IPS-18a (cell line): ENCODE measurements around the gene TNPO1.
"Not testable (repeated sequence)": the region's sequence is repeated elsewhere in the genome, so short reads cannot be mapped to it uniquely, and the experiment has no call there.

Source experiments
- H3K27ac ChIP-seq: one replicate; pipeline ENCODE4 v1.5.1; 2013; ENCODE audit warnings: low read length
- H3K27me3 ChIP-seq: one replicate; pipeline ENCODE4 v1.6.1; 2013; ENCODE audit warnings: mild to moderate bottlenecking, low read length; ENCODE audit not compliant: control insufficient read depth, insufficient read depth
- H3K36me3 ChIP-seq: one replicate; pipeline ENCODE4 v1.6.1; 2013; ENCODE audit warnings: low read depth, low read length; ENCODE audit not compliant: control insufficient read depth
- H3K4me1 ChIP-seq: one replicate; pipeline ENCODE4 v1.6.1; 2013; ENCODE audit warnings: low read depth, low read length; ENCODE audit not compliant: control insufficient read depth
- H3K4me3 ChIP-seq: one replicate; pipeline ENCODE4 v1.5.1; 2013; ENCODE audit warnings: low read length
- H3K9ac ChIP-seq: one replicate; pipeline ENCODE4 v1.6.1; 2013; ENCODE audit warnings: mild to moderate bottlenecking, low read length, moderate library complexity
- H3K9me3 ChIP-seq: one replicate; pipeline ENCODE4 v1.6.1; 2013; ENCODE audit warnings: low read depth, low read length; ENCODE audit not compliant: control insufficient read depth

Gene TNPO1

DNA sequence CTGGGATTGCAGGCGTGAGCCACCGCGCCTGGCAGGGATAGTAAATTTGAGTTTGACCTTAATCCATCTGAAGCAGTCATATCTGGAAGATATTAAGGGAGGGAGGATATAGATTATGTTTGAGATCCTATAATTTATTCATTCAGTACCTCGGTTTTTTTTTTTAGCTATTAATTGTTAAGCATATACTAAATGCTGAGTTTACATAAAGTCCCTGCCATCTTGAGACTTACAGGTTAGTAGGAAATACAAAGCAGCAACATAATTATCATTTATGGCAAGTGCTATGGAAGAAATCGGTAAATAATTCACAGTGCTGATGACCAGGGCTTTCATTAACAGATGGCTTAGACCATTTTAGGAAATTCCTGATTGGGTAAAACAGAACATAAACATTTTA, 72.9 kb downstream of the TNPO1 start:
- Histone ChIP-seq H3K4me3 (no peak overlapping the region), H3K9ac (no peak overlapping the region), H3K9me3 (no peaks in the 10 kb centered on the region), H3K36me3 (peaks cover 91% of the 10 kb centered on the region), H3K4me1 (no peaks in the 10 kb centered on the region), H3K27ac (no peak overlapping the region), H3K27me3 (no peaks in the 10 kb centered on the region)

DNA sequence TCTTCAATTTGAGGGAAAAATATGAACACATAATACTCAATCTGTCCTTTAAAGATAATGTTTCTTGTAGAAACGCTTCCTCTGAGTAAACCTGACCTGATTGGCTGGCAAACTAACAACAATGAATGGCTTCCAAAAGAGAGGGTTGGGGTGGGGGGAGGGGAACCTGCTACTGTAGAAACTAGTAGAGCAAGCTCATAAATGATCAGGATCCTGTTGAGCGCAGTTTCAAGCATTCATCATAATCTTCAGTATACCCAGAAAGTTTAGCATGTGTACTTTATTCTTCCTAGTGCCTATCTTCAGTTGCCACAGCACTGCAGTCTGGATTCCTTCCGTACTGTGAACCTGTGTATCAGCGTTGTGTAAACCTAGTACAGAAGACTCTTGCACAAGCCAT, 76.4 kb downstream of the TNPO1 start:
- Histone ChIP-seq H3K27ac (no peak overlapping the region), H3K4me1 (no peaks in the 10 kb centered on the region), H3K27me3 (no peaks in the 10 kb centered on the region), H3K9ac (no peak overlapping the region), H3K36me3 (peaks cover 91% of the 10 kb centered on the region), H3K9me3 (no peaks in the 10 kb centered on the region), H3K4me3 (no peak overlapping the region)

GRCh38 chr5:72895758-72896157, 79.3 kb downstream of the TNPO1 start:
- H3K4me3 ChIP-seq: no peak overlapping the region
- no peak overlapping the region for H3K9ac ChIP-seq
- no peak overlapping the region for H3K27ac ChIP-seq
- no peaks in the 10 kb centered on the region for H3K4me1 ChIP-seq
- no peaks in the 10 kb centered on the region for H3K9me3 ChIP-seq
- peaks cover 93% of the 10 kb centered on the region for H3K36me3 ChIP-seq
- no peaks in the 10 kb centered on the region for H3K27me3 ChIP-seq

- no peaks in the 10 kb centered on the region for H3K27me3 ChIP-seq
- no peaks in the 10 kb centered on the region for H3K4me1 ChIP-seq
- H3K9me3 ChIP-seq: no peaks in the 10 kb centered on the region
- no peak overlapping the region for H3K27ac ChIP-seq
- no peak overlapping the region for H3K9ac ChIP-seq
- H3K4me3 ChIP-seq: no peak overlapping the region
- H3K36me3 ChIP-seq: peaks cover 78% of the 10 kb centered on the region
Measured at GRCh38 chr5:72906806-72907205, 90.3 kb downstream of the TNPO1 start.

- Histone ChIP-seq H3K4me1 (no peaks in the 10 kb centered on the region), H3K27ac (no peak overlapping the region), H3K4me3 (no peak overlapping the region), H3K9me3 (no peaks in the 10 kb centered on the region), H3K36me3 (peaks cover 59% of the 10 kb centered on the region), H3K9ac (no peak overlapping the region), H3K27me3 (no peaks in the 10 kb centered on the region)
Measured at GRCh38 chr5:72908664-72909063, 92.2 kb downstream of the TNPO1 start.

DNA sequence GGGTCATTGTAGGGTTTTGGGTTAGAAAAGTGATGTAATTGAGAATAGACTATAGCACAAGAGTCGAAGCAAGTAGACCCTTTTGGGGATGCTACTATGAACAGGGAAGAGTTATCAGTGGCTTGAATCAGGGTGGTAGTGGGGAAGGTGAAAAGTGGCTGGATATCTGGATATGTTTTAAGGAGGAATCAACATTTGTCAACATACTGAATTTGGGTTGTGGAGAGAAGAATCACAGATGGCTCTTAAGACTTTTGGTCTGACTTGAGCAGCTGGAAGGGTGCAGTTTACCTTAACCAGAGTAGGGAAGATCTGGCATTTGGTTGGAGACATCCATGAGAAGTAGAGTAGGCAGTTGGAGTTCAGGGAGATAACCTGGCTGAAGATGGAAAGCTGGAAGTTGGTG, 100.9 kb downstream of the TNPO1 start:
- no peaks in the 10 kb centered on the region for H3K36me3 ChIP-seq
- no peaks in the 10 kb centered on the region for H3K4me1 ChIP-seq
- no peaks in the 10 kb centered on the region for H3K27me3 ChIP-seq
- H3K27ac ChIP-seq: no peak overlapping the region
- no peaks in the 10 kb centered on the region for H3K9me3 ChIP-seq
- no peak overlapping the region for H3K4me3 ChIP-seq
- no peak overlapping the region for H3K9ac ChIP-seq

GRCh38 chr5:72920690-72921502, 104.4 kb downstream of the TNPO1 start:
- H3K9ac ChIP-seq: no peak overlapping the region
- H3K9me3 ChIP-seq: no peaks in the 10 kb centered on the region
- no peaks in the 10 kb centered on the region for H3K36me3 ChIP-seq
- H3K27me3 ChIP-seq: no peaks in the 10 kb centered on the region
- H3K4me3 ChIP-seq: no peak overlapping the region
- no peaks in the 10 kb centered on the region for H3K4me1 ChIP-seq
- H3K27ac ChIP-seq: no peak overlapping the region

DNA sequence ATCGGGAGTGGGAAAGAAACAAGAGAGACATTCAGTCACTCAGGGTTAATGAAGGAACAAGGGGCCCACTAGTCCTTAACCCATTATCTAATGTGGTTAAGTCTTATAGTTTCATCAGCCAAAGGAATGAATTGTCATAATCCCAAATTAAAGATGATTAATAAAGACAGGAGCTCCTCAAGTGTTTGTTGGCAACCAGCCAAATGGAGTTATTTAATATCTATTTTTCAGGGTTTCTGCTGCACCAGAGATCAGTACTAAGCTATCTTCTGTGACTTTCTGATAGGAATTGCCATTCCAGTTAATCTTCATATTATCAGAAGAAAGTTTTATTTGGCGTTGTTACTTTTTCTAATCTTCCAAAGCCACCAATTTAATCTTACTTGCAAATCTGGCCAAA, 105.4 kb downstream of the TNPO1 start:
- no peaks in the 10 kb centered on the region for H3K9me3 ChIP-seq
- H3K27ac ChIP-seq: no peak overlapping the region
- no peaks in the 10 kb centered on the region for H3K36me3 ChIP-seq
- no peaks in the 10 kb centered on the region for H3K27me3 ChIP-seq
- no peaks in the 10 kb centered on the region for H3K4me1 ChIP-seq
- no peak overlapping the region for H3K9ac ChIP-seq
- no peak overlapping the region for H3K4me3 ChIP-seq

DNA sequence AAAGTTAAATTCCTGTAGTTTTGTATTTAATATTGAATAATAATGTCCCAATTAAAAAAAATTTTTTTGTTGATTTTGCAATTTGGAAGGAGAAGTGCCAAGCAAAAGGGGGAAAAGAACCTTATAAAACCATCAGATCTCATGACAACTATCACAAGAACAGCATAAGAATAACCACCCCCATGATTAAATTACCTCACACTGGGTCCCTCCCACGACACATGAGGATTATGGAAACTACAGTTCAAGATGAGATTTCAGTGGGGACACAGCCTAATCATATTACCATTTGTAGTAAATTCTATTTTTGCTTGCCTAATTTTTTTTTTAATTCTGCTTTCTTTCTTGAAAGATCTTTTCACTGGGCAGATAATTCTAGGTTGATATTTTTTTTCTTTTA, 106.0 kb downstream of the TNPO1 start:
- Histone ChIP-seq H3K27ac (no peak overlapping the region), H3K4me1 (no peaks in the 10 kb centered on the region), H3K27me3 (no peaks in the 10 kb centered on the region), H3K9me3 (no peaks in the 10 kb centered on the region), H3K36me3 (no peaks in the 10 kb centered on the region), H3K9ac (no peak overlapping the region), H3K4me3 (no peak overlapping the region)

DNA sequence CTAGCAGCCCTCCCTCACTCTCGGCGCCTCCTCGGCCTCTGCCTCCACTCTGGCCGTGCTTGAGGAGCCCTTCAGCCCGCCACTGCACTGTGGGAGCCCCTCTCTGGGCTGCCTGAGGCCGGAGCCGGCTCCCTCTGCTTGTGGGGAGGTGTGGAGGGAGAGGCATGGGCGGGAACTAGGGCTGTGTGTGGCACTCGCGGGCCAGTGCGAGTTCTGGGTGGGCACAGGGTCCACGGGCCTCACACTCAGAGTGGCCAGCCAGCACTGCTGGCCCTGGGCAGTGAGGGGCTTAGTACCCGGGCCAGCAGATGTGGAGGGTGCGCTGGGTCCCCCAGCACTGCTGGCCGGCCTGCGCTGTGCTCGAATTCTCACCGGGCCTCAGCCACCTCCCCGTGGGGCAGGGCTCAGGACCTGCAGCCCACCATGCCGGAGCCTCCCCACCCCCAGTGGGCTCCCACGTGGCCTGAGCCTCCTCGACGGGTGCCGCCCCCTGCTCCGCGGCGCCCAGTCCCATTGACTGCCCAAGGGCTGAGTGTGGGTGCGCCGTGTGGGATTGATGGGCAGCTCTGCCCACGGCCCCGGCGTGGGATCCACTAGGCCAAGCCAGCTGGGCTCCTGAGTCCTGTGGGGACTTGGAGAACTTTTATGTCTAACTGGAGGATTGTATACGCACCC, 109.0 kb downstream of the TNPO1 start:
- no peak overlapping the region for H3K9ac ChIP-seq
- H3K4me3 ChIP-seq: no peak overlapping the region
- no peaks in the 10 kb centered on the region for H3K36me3 ChIP-seq
- H3K27me3 ChIP-seq: no peaks in the 10 kb centered on the region
- H3K4me1 ChIP-seq: no peaks in the 10 kb centered on the region
- H3K9me3 ChIP-seq: no peaks in the 10 kb centered on the region
- no peak overlapping the region for H3K27ac ChIP-seq

GRCh38 chr5:72932686-72933085, 116.2 kb downstream of the TNPO1 start:
- H3K4me3 ChIP-seq, H3K9me3 ChIP-seq, H3K9ac ChIP-seq, H3K27ac ChIP-seq, H3K4me1 ChIP-seq, H3K36me3 ChIP-seq, H3K27me3 ChIP-seq: not testable (repeated sequence)
